Tibial artery (tissue), 4 donors: Measurements from ENCODE around the gene SPATA31E1.

Experiments
- DNase-seq, 2 donors: peaks; one replicate each; pipeline ENCODE4 v3.0.0-alpha.2; 2019
- H3K27ac ChIP-seq, 2 donors: fragments of 200-600 bp; sonication (generic) in 1 of 2; 1 replicate in 1 of 2; 2 replicates in 1 of 2; pipeline ENCODE4 v1.5.1; 2018 to 2019; ENCODE audit warnings: mild to moderate bottlenecking in 1 of 2
- H3K27me3 ChIP-seq, 2 donors: fragments of 200-600 bp; sonication (generic) in 1 of 2; one replicate each; pipeline versions ENCODE4 v1.5.1 to v1.6.0; 2016 to 2019
- H3K36me3 ChIP-seq, 3 donors: fragments of 200-600 bp; sonication (generic) in 2 of 3; one replicate each; pipeline ENCODE4 v1.5.1; 2016 to 2019; ENCODE audit warnings: mild to moderate bottlenecking in 2 of 3
- H3K4me1 ChIP-seq, 4 donors: fragments of 200-600 bp; sonication (generic) in 2 of 4; 1 replicate in 3 of 4; 2 replicates in 1 of 4; pipeline ENCODE4 v1.5.1; 2016 to 2019
- H3K4me3 ChIP-seq, 2 donors: fragments of 200-600 bp; sonication (generic) in 1 of 2; 1 replicate in 1 of 2; 2 replicates in 1 of 2; pipeline ENCODE4 v1.5.1; 2018 to 2019; ENCODE audit warnings: mild to moderate bottlenecking in 2 of 2
- H3K9me3 ChIP-seq, 3 donors: fragments of 200-600 bp; sonication (generic) in 1 of 3; one replicate each; pipeline ENCODE4 v1.5.1; 2016 to 2019
- CTCF ChIP-seq, 2 experiments: fragments of 200-600 bp in 1 of 2; fragments of 450-650 bp in 1 of 2; IDR thresholded peaks; one replicate each; pipeline ENCODE4 v1.5.1; 2017 to 2019; ENCODE audit warnings: antibody characterized with exemption in 2 of 2, mild to moderate bottlenecking in 1 of 2, moderate library complexity in 1 of 2
- intact Hi-C: fragments of 100-400 bp; cut with DNase I; formaldehyde crosslinking; loops from one replicate; pipeline ENCODE4 v1.15.0; 2023; ENCODE audit warnings: low total_unique reads

The SPATA31E1 gene

GRCh38 chr9:87863882-87864465 is 18.7 kb upstream of the SPATA31E1 start:
- no peaks in the 10 kb centered on the region for H3K36me3 ChIP-seq
- TF ChIP-seq CTCF (IDR thresholded peaks at IDR 0.05), result no peak
- H3K9me3 ChIP-seq, result peaks cover 0 to 31% (median 4%) of the 10 kb centered on the region in 3 donors
- H3K4me1 ChIP-seq, result no peaks in the 10 kb centered on the region
- intact Hi-C loops, result no loop called here
- no peak overlapping the region for H3K27ac ChIP-seq
- H3K4me3 ChIP-seq, result no peak overlapping the region
- no peaks in the 10 kb centered on the region for H3K27me3 ChIP-seq
- no peak for DNase-seq

GRCh38 chr9:87864915-87865314 is 17.8 kb upstream of the SPATA31E1 start:
- Histone ChIP-seq H3K4me1 (no peaks in the 10 kb centered on the region), H3K4me3 (no peak overlapping the region), H3K9me3 (peaks cover 0 to 27% (median 3%) of the 10 kb centered on the region in 3 donors), H3K36me3 (no peaks in the 10 kb centered on the region), H3K27ac (no peak overlapping the region), H3K27me3 (no peaks in the 10 kb centered on the region)
- no peak for TF ChIP-seq CTCF (IDR thresholded peaks at IDR 0.05)
- intact Hi-C loops, result no loop called here
- DNase-seq, result no peak

GRCh38 chr9:87865626-87866025 is 17.1 kb upstream of the SPATA31E1 start:
- DNase-seq, result no peak
- intact Hi-C loops, result no loop called here
- no peak overlapping the region for H3K4me3 ChIP-seq
- no peaks in the 10 kb centered on the region for H3K36me3 ChIP-seq
- H3K27ac ChIP-seq, result no peak overlapping the region
- no peaks in the 10 kb centered on the region for H3K4me1 ChIP-seq
- H3K9me3 ChIP-seq, result peaks cover 0 to 21% (median 0%) of the 10 kb centered on the region in 3 donors
- no peaks in the 10 kb centered on the region for H3K27me3 ChIP-seq
- no peak for TF ChIP-seq CTCF (IDR thresholded peaks at IDR 0.05)

- H3K36me3 ChIP-seq, result no peaks in the 10 kb centered on the region
- TF ChIP-seq CTCF (IDR thresholded peaks at IDR 0.05), result no peak
- H3K4me1 ChIP-seq, result peaks cover 0 to 8% (median 0%) of the 10 kb centered on the region in 4 donors
- H3K27me3 ChIP-seq, result no peaks in the 10 kb centered on the region
- no peak overlapping the region for H3K4me3 ChIP-seq
- H3K27ac ChIP-seq, result no peak overlapping the region
- H3K9me3 ChIP-seq, result peaks cover 0 to 7% (median 0%) of the 10 kb centered on the region in 3 donors
- intact Hi-C loops, result no loop called here
- DNase-seq, result no peak
Measured at GRCh38 chr9:87867391-87867790, 15.3 kb upstream of the SPATA31E1 start.

GRCh38 chr9:87868175-87868574 is 14.5 kb upstream of the SPATA31E1 start:
- Histone ChIP-seq H3K27ac (no peak overlapping the region), H3K4me3 (no peak overlapping the region), H3K4me1 (peaks cover 0 to 12% (median 0%) of the 10 kb centered on the region in 4 donors), H3K36me3 (no peaks in the 10 kb centered on the region), H3K27me3 (no peaks in the 10 kb centered on the region), H3K9me3 (no peaks in the 10 kb centered on the region)
- TF ChIP-seq CTCF (IDR thresholded peaks at IDR 0.05), result no peak
- intact Hi-C loops, result no loop called here
- no peak for DNase-seq

GRCh38 chr9:87868635-87869034 is 14.0 kb upstream of the SPATA31E1 start:
- no peak for TF ChIP-seq CTCF (IDR thresholded peaks at IDR 0.05)
- no peaks in the 10 kb centered on the region for H3K9me3 ChIP-seq
- no peaks in the 10 kb centered on the region for H3K27me3 ChIP-seq
- H3K27ac ChIP-seq, result no peak overlapping the region
- DNase-seq, result no peak
- H3K36me3 ChIP-seq, result no peaks in the 10 kb centered on the region
- H3K4me1 ChIP-seq, result peaks cover 0 to 12% (median 0%) of the 10 kb centered on the region in 4 donors
- intact Hi-C loops, result no loop called here
- H3K4me3 ChIP-seq, result no peak overlapping the region
